Right renal cortex interstitium (tissue), 3 donors: ENCODE measurements around the gene TMEM116. TPM values are rescaled to one million over a fixed set of nuclear protein-coding genes. Genes with fewer than 3 reads are reported as not detected.
"Not testable (repeated sequence)": the region's sequence is repeated elsewhere in the genome, so short reads cannot be mapped to it uniquely, and the experiment has no call there.

ENCODE experiments used
- DNase-seq, 3 donors: peaks; one replicate each; pipeline ENCODE4 v3.0.0-alpha.2; 2013; ENCODE audit warnings: low read depth in 3 of 3, low spot score in 2 of 3
- polyA plus RNA-seq, 3 donors: library from polyadenylated mRNA; unstranded; fragments of 120-200 nt; gene quantifications; one replicate each; pipeline ENCODE4 v1.2.1, GENCODE V29; 2013; ENCODE audit not compliant: insufficient read length in 3 of 3

The TMEM116 gene
- polyA plus RNA-seq, 3 donors, result 31.2 to 38.2 (median 37.1) TPM

- DNase-seq, result no peak
These were observed 32.4 kb downstream of the TMEM116 start for GRCh38 chr12:111980598-111980997.

- DNase-seq, result no peak
These were observed 34.4 kb downstream of the TMEM116 start for GRCh38 chr12:111978545-111978944.

- DNase-seq, result no peak
These were observed 36.1 kb downstream of the TMEM116 start for GRCh38 chr12:111976860-111977259.

- DNase-seq, result no peak
These were observed 36.7 kb downstream of the TMEM116 start for GRCh38 chr12:111976291-111976690.

GRCh38 chr12:111975161-111975931 is 37.6 kb downstream of the TMEM116 start:
- no peak for DNase-seq

- DNase-seq, result no peak
These were observed 41.2 kb downstream of the TMEM116 start for GRCh38 chr12:111971800-111972199.

- no peak for DNase-seq
These were observed 48.0 kb downstream of the TMEM116 start for GRCh38 chr12:111964935-111965334.

GRCh38 chr12:111959518-111959917 is 53.4 kb downstream of the TMEM116 start:
- not testable (repeated sequence) for DNase-seq

GRCh38 chr12:111957224-111957623 is 55.7 kb downstream of the TMEM116 start:
- not testable (repeated sequence) for DNase-seq

GRCh38 chr12:111954969-111955368 is 58.0 kb downstream of the TMEM116 start:
- no peak for DNase-seq

- DNase-seq, result no peak
These were observed 59.5 kb downstream of the TMEM116 start for GRCh38 chr12:111953455-111953854.

GRCh38 chr12:111952084-111952787 is 60.7 kb downstream of the TMEM116 start:
- not testable (repeated sequence) for DNase-seq

- not testable (repeated sequence) for DNase-seq
These were observed 61.8 kb downstream of the TMEM116 start for GRCh38 chr12:111950961-111951676.

GRCh38 chr12:111943929-111944328 is 69.0 kb downstream of the TMEM116 start:
- DNase-seq, result no peak

GRCh38 chr12:111942557-111942956 is 70.4 kb downstream of the TMEM116 start:
- no peak for DNase-seq

GRCh38 chr12:111937429-111937828 is 75.5 kb downstream of the TMEM116 start:
- DNase-seq, result no peak

GRCh38 chr12:111936869-111937268 is 76.1 kb downstream of the TMEM116 start:
- no peak for DNase-seq

- no peak for DNase-seq
These were observed 80.7 kb downstream of the TMEM116 start for GRCh38 chr12:111932241-111932640.

GRCh38 chr12:111927346-111927745 is 85.6 kb downstream of the TMEM116 start:
- no peak for DNase-seq

GRCh38 chr12:111926631-111927030 is 86.3 kb downstream of the TMEM116 start:
- no peak for DNase-seq

GRCh38 chr12:111925171-111925570 is 87.8 kb downstream of the TMEM116 start:
- no peak for DNase-seq
